GM12878 (cell line): ENCODE data around the gene MSLN. TPM values are rescaled to one million over a fixed set of nuclear protein-coding genes. Genes with fewer than 3 reads are reported as not detected.

ENCODE experiments used
- ATAC-seq: fragments of 200-7000 bp; cut with Tn5 transposase; 3 replicates; pipeline ENCODE4 v1.9.1; 2020; ENCODE audit warnings: mild to moderate bottlenecking, moderate library complexity
- BruUV-seq: library from RNA; stranded (reverse); fragments of 400-500 nt; replicated peaks from 2 replicates; lab custom pipeline; 2021; lab: Mats Ljungman, UMichigan
- CTCF ChIA-PET: fragments of 300-600 bp; sonication (Branson Sonifier 250); formaldehyde crosslinking; extraction: SDS; loops from one replicate; lab custom pipeline; 2021; ENCODE audit warnings: inconsistent platforms; lab: Yijun Ruan, JAX
- POLR2A ChIA-PET: fragments of 350-600 bp; formaldehyde crosslinking; extraction: SDS; loops from one replicate; lab custom pipeline; 2021; ENCODE audit warnings: inconsistent platforms; lab: Charles Lee
- RAD21 ChIA-PET: fragments of 300-600 bp; sonication (Branson Sonifier 250); formaldehyde crosslinking; loops from one replicate; lab custom pipeline; 2023; ENCODE audit warnings: antibody characterized with exemption; ENCODE audit not compliant: unreplicated experiment; lab: Charles Lee
- SMC1A ChIA-PET: fragments of 300-600 bp; sonication (Branson Sonifier 250); formaldehyde crosslinking; loops from one replicate; lab custom pipeline; 2023; ENCODE audit not compliant: unreplicated experiment, uncharacterized antibody; lab: Charles Lee
- DNase-seq: peaks from one replicate; pipeline ENCODE4 v3.0.0-alpha.2; 2011; ENCODE audit warnings: low read depth, low spot score
- FAIRE-seq: peaks from 3 replicates; lab custom pipeline; 2011; peaks lifted over from hg19 to GRCh38; lab: Jason Lieb, UNC
- H2AFZ ChIP-seq: 2 replicates; pipeline ENCODE4 v1.6.0; 2011; ENCODE audit warnings: low read depth, low read length, control low read depth; ENCODE audit not compliant: control insufficient read depth
- H3K27ac ChIP-seq: 2 replicates; pipeline ENCODE4 v1.5.1; 2011; ENCODE audit warnings: control low read depth; ENCODE audit not compliant: control insufficient read depth, insufficient read depth
- H3K27me3 ChIP-seq, 2 experiments: replicated peaks in 1 of 2; 2 replicates each; pipeline versions ENCODE4 v1.6.0 to v1.6.1; 2011; ENCODE audit warnings: low read length in 1 of 2; ENCODE audit not compliant: control insufficient read depth in 2 of 2, insufficient read depth in 2 of 2
- H3K36me3 ChIP-seq, 2 experiments: 2 replicates each; pipeline ENCODE4 v1.5.1; 2011; ENCODE audit warnings: low read length in 1 of 2; ENCODE audit not compliant: control insufficient read depth in 2 of 2, insufficient read depth in 2 of 2
- H3K4me1 ChIP-seq: 2 replicates; pipeline ENCODE4 v1.6.1; 2011; ENCODE audit warnings: mild to moderate bottlenecking, low read length, moderate library complexity, mixed read lengths; ENCODE audit not compliant: control insufficient read depth, insufficient read depth
- H3K4me2 ChIP-seq: 2 replicates; pipeline ENCODE4 v1.6.0; 2011; ENCODE audit warnings: control low read depth; ENCODE audit not compliant: control insufficient read depth, insufficient read depth
- H3K4me3 ChIP-seq: fragments of 200-600 bp; sonication (generic); 2 replicates; pipeline ENCODE4 v1.5.1; 2016
- H3K79me2 ChIP-seq: 2 replicates; pipeline ENCODE4 v1.6.0; 2011; ENCODE audit warnings: low read length; ENCODE audit not compliant: control insufficient read depth, insufficient read depth
- H3K9ac ChIP-seq: 2 replicates; pipeline ENCODE4 v1.8.0; 2011; ENCODE audit warnings: low read length, control low read depth, mixed read lengths; ENCODE audit not compliant: control insufficient read depth, insufficient read depth
- H3K9me3 ChIP-seq: replicated peaks from 3 replicates; pipeline ENCODE4 v1.5.1; 2011; ENCODE audit warnings: mild to moderate bottlenecking, low read length; ENCODE audit not compliant: control insufficient read depth, insufficient read depth
- H4K20me1 ChIP-seq: 2 replicates; pipeline ENCODE4 v1.6.0; 2011; ENCODE audit not compliant: control insufficient read depth, insufficient read depth
- ATF7 ChIP-seq: fragments of 450-650 bp; IDR thresholded peaks from 2 replicates; pipeline ENCODE4 v1.6.1; 2016; ENCODE audit warnings: low read depth, mild to moderate bottlenecking
- BHLHE40 ChIP-seq, 2 experiments: fragments of 450-650 bp in 1 of 2; IDR thresholded peaks; 2 replicates each; pipeline ENCODE4 v1.6.1; 2011 to 2017; ENCODE audit warnings: low read depth in 2 of 2, borderline replicate concordance in 1 of 2, improper control_type of control experiment in 1 of 2, low read length in 1 of 2, mild to moderate bottlenecking in 1 of 2
- CBFB ChIP-seq: IDR thresholded peaks from 2 replicates; pipeline ENCODE4 v1.6.1; 2016; ENCODE audit warnings: antibody characterized with exemption, low read depth
- CHD4 ChIP-seq: fragments of 200-600 bp; sonication (generic); IDR thresholded peaks from 2 replicates; pipeline ENCODE4 v1.6.1; 2016; ENCODE audit warnings: mild to moderate bottlenecking
- IRF4 ChIP-seq: IDR thresholded peaks from 2 replicates; pipeline ENCODE4 v1.6.1; 2011; ENCODE audit warnings: low read depth, low read length
- NFIC ChIP-seq: IDR thresholded peaks from 2 replicates; pipeline ENCODE4 v1.6.1; 2012; ENCODE audit warnings: low read depth, mild to moderate bottlenecking, inconsistent platforms, low read length, moderate library complexity
- NFXL1 ChIP-seq: fragments of 450-650 bp; IDR thresholded peaks from 2 replicates; pipeline ENCODE4 v1.6.1; 2017; ENCODE audit warnings: antibody characterized with exemption, mild to moderate bottlenecking, borderline replicate concordance
- SP1 ChIP-seq: IDR thresholded peaks from one replicate; pipeline ENCODE4 v1.6.1; 2011; ENCODE audit warnings: low read depth, low read length
- ZBTB40 ChIP-seq: fragments of 450-650 bp; IDR thresholded peaks from 2 replicates; pipeline ENCODE4 v1.6.1; 2016; ENCODE audit warnings: mild to moderate bottlenecking, moderate library complexity, borderline replicate concordance
- ZNF24 ChIP-seq: fragments of 450-650 bp; IDR thresholded peaks from 2 replicates; pipeline ENCODE4 v1.6.1; 2017; ENCODE audit warnings: antibody characterized with exemption, mild to moderate bottlenecking
- WGBS: methylation state at CpG from one replicate; pipeline ENCODE4 v1.1.6; 2016; ENCODE audit warnings: low lambda C conversion rate; ENCODE audit not compliant: insufficient replicate concordance, insufficient coverage; ENCODE audit errors: missing lambda C conversion rate; 5-methylcytosine and 5-hydroxymethylcytosine counted together
- in situ Hi-C: fragments of 300-500 bp; cut with MboI; formaldehyde crosslinking; loops from 9 replicates; pipeline ENCODE4 v1.14.3; 2018; ENCODE audit warnings: mixed read lengths
- intact Hi-C: fragments of 100-400 bp; cut with micrococcal nuclease; formaldehyde crosslinking; loops from one replicate; pipeline ENCODE4 v1.14.2; 2022; ENCODE audit not compliant: unreplicated experiment
- polyA plus RNA-seq, 11 experiments: library from polyadenylated mRNA; depleted of rRNA in 4 of 11; unstranded in 6 of 11; stranded (reverse) in 5 of 11; fragments of >200 nt; fragmentation: Nextera tagmentation in 4 of 11; fragmentation: Illumina TruSeq in 1 of 11; extraction: Ambion mirVana in 4 of 11; extraction: Trizol in 1 of 11; gene quantifications; 1 replicate in 1 of 11; 2 replicates in 10 of 11; pipeline versions ENCODE4 v1.2.1 to v1.2.3, GENCODE V29; 2011 to 2016; ENCODE audit warnings: inconsistent platforms in 2 of 11, missing spikeins in 2 of 11, low read depth in 1 of 11
- total RNA-seq, 4 experiments: library from RNA; depleted of rRNA in 3 of 4; stranded (reverse); fragments of >200 nt in 3 of 4; fragmentation: Illumina TruSeq in 1 of 4; extraction: Trizol in 1 of 4; gene quantifications; 2 replicates each; pipeline versions ENCODE4 v1.2.1 to v1.2.3, GENCODE V29; 2013 to 2021
- TF ChIP-seq, protein P1 (sequence below): fragments of 450-650 bp; IDR thresholded peaks from 2 replicates; pipeline ENCODE4 v1.6.1; 2017; ENCODE audit warnings: mild to moderate bottlenecking, moderate library complexity
- TF ChIP-seq, protein P2 (sequence below): fragments of 450-650 bp; conservative IDR thresholded peaks from 2 replicates; pipeline ENCODE4 v1.6.1; 2017; ENCODE audit warnings: mild to moderate bottlenecking, moderate library complexity
- TF ChIP-seq, protein P3 (sequence below): IDR thresholded peaks from 2 replicates; pipeline ENCODE4 v1.6.1; 2012; ENCODE audit warnings: low read depth, low read length, improper control_type of control experiment

MSLN gene
- total and polyA plus RNA-seq, 10 of the 15 experiments (the other 5 are each of a cell fraction or from before 2014, with no cell fraction given) = 0.08 TPM; not detected in 9

DNA sequence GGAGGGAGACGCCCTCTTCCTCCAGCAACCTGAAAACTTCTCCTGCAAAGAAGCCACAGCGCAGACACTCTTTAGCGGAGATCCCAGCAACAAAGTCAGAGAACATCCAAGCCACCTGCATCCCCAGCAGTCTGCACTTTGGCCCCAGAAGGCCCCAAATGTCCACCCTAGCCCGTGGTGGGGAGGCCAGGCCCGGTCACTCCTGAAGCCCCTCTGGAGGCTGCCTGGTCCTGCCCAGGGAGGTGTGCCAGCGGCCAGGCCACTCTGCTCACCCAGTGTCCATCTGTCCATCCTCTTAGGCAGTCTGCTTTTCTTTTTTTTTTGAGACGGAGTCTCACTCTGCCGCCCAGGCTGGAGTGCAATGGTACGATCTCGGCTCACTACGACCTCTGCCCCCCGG lies 28.2 kb upstream of the MSLN start:
- ChIA-PET CTCF (interaction anchor here (0.8 to 1.4 kb wide), 3 partner anchors 11 to 12 kb away, joined by 3 to 4 read pairs (median 4); partner anchors contain the start of gene ANTKMT), RAD21 (no interaction called here), SMC1A (interaction anchor here (1.2 kb wide), 1 partner anchor 16 kb away, joined by 3 read pairs; no protein-coding TSS in a partner anchor), POLR2A (interaction anchor here (0.9 to 1.0 kb wide), 2 partner anchors 12 to 13 kb away, joined by 3 read pairs; no protein-coding TSS in a partner anchor)
- peaks cover 31% of the 10 kb centered on the region for H3K4me1 ChIP-seq
- no peak overlapping the region for H3K9ac ChIP-seq
- WGBS = 89% methylated on average over 12 of the region's 12 CpGs
- no peaks in the 10 kb centered on the region; the same call in 1 of the 2 replicates for H3K79me2 ChIP-seq
- no peaks in the 10 kb centered on the region for H4K20me1 ChIP-seq
- ATAC-seq = no peak
- BruUV-seq = no TSS peak
- H2AFZ ChIP-seq = no peak overlapping the region
- H3K4me2 ChIP-seq = no peak overlapping the region
- H3K27me3 ChIP-seq = no peaks in the 10 kb centered on the region
- in situ Hi-C loops = no loop called here
- H3K4me3 ChIP-seq = no peak overlapping the region
- DNase-seq = no peak
- intact Hi-C loops = no loop called here
- peaks cover 7 to 9% of the 10 kb centered on the region in 2 experiments; a peak in 3 of 4 replicates for H3K36me3 ChIP-seq
- H3K9me3 ChIP-seq = no peaks in the 10 kb centered on the region
- no peak for FAIRE-seq
- H3K27ac ChIP-seq = no peak overlapping the region
- TF ChIP-seq, protein P1, sequence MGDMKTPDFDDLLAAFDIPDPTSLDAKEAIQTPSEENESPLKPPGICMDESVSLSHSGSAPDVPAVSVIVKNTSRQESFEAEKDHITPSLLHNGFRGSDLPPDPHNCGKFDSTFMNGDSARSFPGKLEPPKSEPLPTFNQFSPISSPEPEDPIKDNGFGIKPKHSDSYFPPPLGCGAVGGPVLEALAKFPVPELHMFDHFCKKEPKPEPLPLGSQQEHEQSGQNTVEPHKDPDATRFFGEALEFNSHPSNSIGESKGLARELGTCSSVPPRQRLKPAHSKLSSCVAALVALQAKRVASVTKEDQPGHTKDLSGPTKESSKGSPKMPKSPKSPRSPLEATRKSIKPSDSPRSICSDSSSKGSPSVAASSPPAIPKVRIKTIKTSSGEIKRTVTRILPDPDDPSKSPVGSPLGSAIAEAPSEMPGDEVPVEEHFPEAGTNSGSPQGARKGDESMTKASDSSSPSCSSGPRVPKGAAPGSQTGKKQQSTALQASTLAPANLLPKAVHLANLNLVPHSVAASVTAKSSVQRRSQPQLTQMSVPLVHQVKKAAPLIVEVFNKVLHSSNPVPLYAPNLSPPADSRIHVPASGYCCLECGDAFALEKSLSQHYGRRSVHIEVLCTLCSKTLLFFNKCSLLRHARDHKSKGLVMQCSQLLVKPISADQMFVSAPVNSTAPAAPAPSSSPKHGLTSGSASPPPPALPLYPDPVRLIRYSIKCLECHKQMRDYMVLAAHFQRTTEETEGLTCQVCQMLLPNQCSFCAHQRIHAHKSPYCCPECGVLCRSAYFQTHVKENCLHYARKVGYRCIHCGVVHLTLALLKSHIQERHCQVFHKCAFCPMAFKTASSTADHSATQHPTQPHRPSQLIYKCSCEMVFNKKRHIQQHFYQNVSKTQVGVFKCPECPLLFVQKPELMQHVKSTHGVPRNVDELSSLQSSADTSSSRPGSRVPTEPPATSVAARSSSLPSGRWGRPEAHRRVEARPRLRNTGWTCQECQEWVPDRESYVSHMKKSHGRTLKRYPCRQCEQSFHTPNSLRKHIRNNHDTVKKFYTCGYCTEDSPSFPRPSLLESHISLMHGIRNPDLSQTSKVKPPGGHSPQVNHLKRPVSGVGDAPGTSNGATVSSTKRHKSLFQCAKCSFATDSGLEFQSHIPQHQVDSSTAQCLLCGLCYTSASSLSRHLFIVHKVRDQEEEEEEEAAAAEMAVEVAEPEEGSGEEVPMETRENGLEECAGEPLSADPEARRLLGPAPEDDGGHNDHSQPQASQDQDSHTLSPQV = no peak
- TF ChIP-seq IRF4 (no peak), BHLHE40 (IDR thresholded peaks at IDR 0.05; ENCODE audit: borderline replicate concordance in 1 of 2, low read depth in 2 of 2, low read length in 1 of 2) (no peak), CHD4 (no peak), ZBTB40 (no peak), CBFB (no peak), NFIC (no peak), SP1 (no peak), ZNF24 (no peak), NFXL1 (no peak), ATF7 (no peak)
- TF ChIP-seq, protein P2, sequence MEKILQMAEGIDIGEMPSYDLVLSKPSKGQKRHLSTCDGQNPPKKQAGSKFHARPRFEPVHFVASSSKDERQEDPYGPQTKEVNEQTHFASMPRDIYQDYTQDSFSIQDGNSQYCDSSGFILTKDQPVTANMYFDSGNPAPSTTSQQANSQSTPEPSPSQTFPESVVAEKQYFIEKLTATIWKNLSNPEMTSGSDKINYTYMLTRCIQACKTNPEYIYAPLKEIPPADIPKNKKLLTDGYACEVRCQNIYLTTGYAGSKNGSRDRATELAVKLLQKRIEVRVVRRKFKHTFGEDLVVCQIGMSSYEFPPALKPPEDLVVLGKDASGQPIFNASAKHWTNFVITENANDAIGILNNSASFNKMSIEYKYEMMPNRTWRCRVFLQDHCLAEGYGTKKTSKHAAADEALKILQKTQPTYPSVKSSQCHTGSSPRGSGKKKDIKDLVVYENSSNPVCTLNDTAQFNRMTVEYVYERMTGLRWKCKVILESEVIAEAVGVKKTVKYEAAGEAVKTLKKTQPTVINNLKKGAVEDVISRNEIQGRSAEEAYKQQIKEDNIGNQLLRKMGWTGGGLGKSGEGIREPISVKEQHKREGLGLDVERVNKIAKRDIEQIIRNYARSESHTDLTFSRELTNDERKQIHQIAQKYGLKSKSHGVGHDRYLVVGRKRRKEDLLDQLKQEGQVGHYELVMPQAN = no peak
- TF ChIP-seq, protein P3, sequence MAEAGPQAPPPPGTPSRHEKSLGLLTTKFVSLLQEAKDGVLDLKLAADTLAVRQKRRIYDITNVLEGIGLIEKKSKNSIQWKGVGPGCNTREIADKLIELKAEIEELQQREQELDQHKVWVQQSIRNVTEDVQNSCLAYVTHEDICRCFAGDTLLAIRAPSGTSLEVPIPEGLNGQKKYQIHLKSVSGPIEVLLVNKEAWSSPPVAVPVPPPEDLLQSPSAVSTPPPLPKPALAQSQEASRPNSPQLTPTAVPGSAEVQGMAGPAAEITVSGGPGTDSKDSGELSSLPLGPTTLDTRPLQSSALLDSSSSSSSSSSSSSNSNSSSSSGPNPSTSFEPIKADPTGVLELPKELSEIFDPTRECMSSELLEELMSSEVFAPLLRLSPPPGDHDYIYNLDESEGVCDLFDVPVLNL = no peak
